CD4-positive, CD25-positive, alpha-beta regulatory T cell (primary cell): ENCODE measurements around the gene ZNF394. TPM values are rescaled to one million over a fixed set of nuclear protein-coding genes. Genes with fewer than 3 reads are reported as not detected.

Experiments
- ATAC-seq, 2 donors: fragments of 150-1000 bp; cut with Tn5 transposase; one replicate each; pipeline ENCODE4 v1.10.0; 2021; ENCODE audit warnings: low read depth in 2 of 2, moderate number of reproducible peaks in 2 of 2, moderate library complexity in 1 of 2
- DNase-seq, 3 donors: peaks; one replicate each; pipeline versions ENCODE4 v3.0.0 to v3.0.0-alpha.2; 2012 to 2022; ENCODE audit warnings: mixed read lengths in 1 of 3
- H3K27ac ChIP-seq: one replicate; pipeline ENCODE4 v1.7.0; 2013; ENCODE audit warnings: mild to moderate bottlenecking, low read length; ENCODE audit not compliant: insufficient read depth, poor library complexity, severe bottlenecking
- H3K27me3 ChIP-seq: one replicate; pipeline ENCODE4 v1.7.0; 2013; ENCODE audit warnings: low read length; ENCODE audit not compliant: control insufficient read depth, insufficient read depth
- H3K36me3 ChIP-seq: one replicate; pipeline ENCODE4 v1.7.0; 2013; ENCODE audit warnings: mild to moderate bottlenecking, low read length, moderate library complexity; ENCODE audit not compliant: control insufficient read depth, insufficient read depth
- H3K4me1 ChIP-seq: 2 replicates; pipeline ENCODE4 v1.7.0; 2013; ENCODE audit warnings: mild to moderate bottlenecking, low read length; ENCODE audit not compliant: insufficient read depth, control insufficient read depth, poor library complexity, severe bottlenecking
- H3K4me3 ChIP-seq: one replicate; pipeline ENCODE4 v1.7.0; 2013; ENCODE audit warnings: low read depth, mild to moderate bottlenecking, low read length, moderate library complexity
- H3K9me3 ChIP-seq, 2 experiments: 1 replicate in 1 of 2; 2 replicates in 1 of 2; pipeline ENCODE4 v1.7.0; 2013; ENCODE audit warnings: low read length in 2 of 2, mild to moderate bottlenecking in 1 of 2, moderate library complexity in 1 of 2; ENCODE audit not compliant: control insufficient read depth in 2 of 2
- H3K27ac Mint-ChIP-seq, 3 donors: one replicate each; pipeline ENCODE4 v1.8.0; 2020 to 2022; ENCODE audit warnings: mild to moderate bottlenecking in 3 of 3, mixed read lengths in 3 of 3, moderate library complexity in 2 of 3
- H3K27me3 Mint-ChIP-seq: one replicate; pipeline ENCODE4 v1.8.0; 2022; ENCODE audit warnings: mild to moderate bottlenecking, mixed read lengths
- H3K36me3 Mint-ChIP-seq: one replicate; pipeline ENCODE4 v1.8.0; 2020; ENCODE audit warnings: mixed read lengths
- H3K4me1 Mint-ChIP-seq, 4 donors: one replicate each; pipeline ENCODE4 v1.8.0; 2020 to 2022; ENCODE audit warnings: mixed read lengths in 4 of 4, mild to moderate bottlenecking in 1 of 4
- H3K4me3 Mint-ChIP-seq, 4 donors: one replicate each; pipeline ENCODE4 v1.8.0; 2020 to 2022; ENCODE audit warnings: mild to moderate bottlenecking in 4 of 4, mixed read lengths in 4 of 4, moderate library complexity in 3 of 4
- H3K9me3 Mint-ChIP-seq, 7 donors: one replicate each; pipeline ENCODE4 v1.8.0; 2020 to 2022; ENCODE audit warnings: mixed read lengths in 7 of 7, mild to moderate bottlenecking in 3 of 7, moderate library complexity in 2 of 7
- polyA plus RNA-seq, 4 donors: library from polyadenylated mRNA; unstranded; fragments of 300-500 nt; fragmentation: Illumina TruSeq; gene quantifications; one replicate each; pipeline ENCODE4 v1.2.3, GENCODE V29; 2021
- total RNA-seq: library from RNA; stranded (reverse); gene quantifications from one replicate; pipeline ENCODE4 v1.2.3, GENCODE V29; 2022

Gene ZNF394
- total and polyA plus RNA-seq, 5 donors from 2014 or later: 53.9 to 224 (median 70.7) TPM

- Mint-ChIP-seq H3K36me3 (peaks cover 31% of the 10 kb centered on the region), H3K9me3 (no peaks in the 10 kb centered on the region), H3K27ac (peak overlapping the region in 1 of 3 donors; percentile 43), H3K27me3 (no peaks in the 10 kb centered on the region), H3K4me3 (no peak overlapping the region), H3K4me1 (peaks cover 0 to 30% (median 17%) of the 10 kb centered on the region in 4 donors)
- Histone ChIP-seq H3K27ac (no peak overlapping the region), H3K4me1 (peaks cover 3% of the 10 kb centered on the region), H3K27me3 (no peaks in the 10 kb centered on the region), H3K36me3 (peaks cover 75% of the 10 kb centered on the region), H3K9me3 (no peaks in the 10 kb centered on the region), H3K4me3 (no peak overlapping the region)
- DNase-seq (no peak), ATAC-seq (no peak)
Measured at GRCh38 chr7:99457650-99458493, 42.2 kb downstream of the ZNF394 start.

GRCh38 chr7:99457050-99457649 lies 42.9 kb downstream of the ZNF394 start:
- H3K4me1 ChIP-seq: no peaks in the 10 kb centered on the region
- no peaks in the 10 kb centered on the region for H3K9me3 ChIP-seq
- ATAC-seq (no peak), DNase-seq (no peak)
- Mint-ChIP-seq H3K27ac (peak overlapping the region in 1 of 3 donors; percentile 73), H3K4me1 (peaks cover 0 to 24% (median 15%) of the 10 kb centered on the region in 4 donors), H3K4me3 (no peak overlapping the region), H3K9me3 (no peaks in the 10 kb centered on the region), H3K36me3 (peaks cover 31% of the 10 kb centered on the region), H3K27me3 (no peaks in the 10 kb centered on the region)
- H3K4me3 ChIP-seq: no peak overlapping the region
- H3K27me3 ChIP-seq: no peaks in the 10 kb centered on the region
- H3K27ac ChIP-seq: no peak overlapping the region
- H3K36me3 ChIP-seq: peaks cover 77% of the 10 kb centered on the region

GRCh38 chr7:99456288-99456687 lies 43.8 kb downstream of the ZNF394 start:
- Histone ChIP-seq H3K4me3 (no peak overlapping the region), H3K9me3 (no peaks in the 10 kb centered on the region), H3K36me3 (peaks cover 79% of the 10 kb centered on the region), H3K27ac (no peak overlapping the region), H3K27me3 (no peaks in the 10 kb centered on the region), H3K4me1 (no peaks in the 10 kb centered on the region)
- DNase-seq (no peak), ATAC-seq (no peak)
- peak overlapping the region in 2 of 3 donors; percentile 20 to 38 for H3K27ac Mint-ChIP-seq
- no peak overlapping the region for H3K4me3 Mint-ChIP-seq
- no peaks in the 10 kb centered on the region for H3K27me3 Mint-ChIP-seq
- peaks cover 31% of the 10 kb centered on the region for H3K36me3 Mint-ChIP-seq
- peaks cover 0 to 22% (median 15%) of the 10 kb centered on the region in 4 donors for H3K4me1 Mint-ChIP-seq
- H3K9me3 Mint-ChIP-seq: no peaks in the 10 kb centered on the region

- Histone ChIP-seq H3K36me3 (peaks cover 81% of the 10 kb centered on the region), H3K27me3 (no peaks in the 10 kb centered on the region), H3K4me3 (no peak overlapping the region), H3K27ac (no peak overlapping the region), H3K4me1 (no peaks in the 10 kb centered on the region), H3K9me3 (no peaks in the 10 kb centered on the region)
- DNase-seq: no peak
- ATAC-seq: no peak
- H3K27me3 Mint-ChIP-seq: no peaks in the 10 kb centered on the region
- peaks cover 0 to 19% (median 15%) of the 10 kb centered on the region in 4 donors for H3K4me1 Mint-ChIP-seq
- peak overlapping the region in 1 of 3 donors; percentile 38 for H3K27ac Mint-ChIP-seq
- no peak overlapping the region for H3K4me3 Mint-ChIP-seq
- H3K9me3 Mint-ChIP-seq: no peaks in the 10 kb centered on the region
- peaks cover 34% of the 10 kb centered on the region for H3K36me3 Mint-ChIP-seq
Measured at GRCh38 chr7:99455874-99456273, 44.2 kb downstream of the ZNF394 start.

- no peak overlapping the region for H3K4me3 Mint-ChIP-seq
- H3K27me3 Mint-ChIP-seq: no peaks in the 10 kb centered on the region
- Histone ChIP-seq H3K4me1 (no peaks in the 10 kb centered on the region), H3K4me3 (no peak overlapping the region), H3K36me3 (peaks cover 75% of the 10 kb centered on the region), H3K27ac (no peak overlapping the region), H3K27me3 (no peaks in the 10 kb centered on the region), H3K9me3 (no peaks in the 10 kb centered on the region)
- DNase-seq: no peak
- no peak for ATAC-seq
- no peaks in the 10 kb centered on the region for H3K9me3 Mint-ChIP-seq
- peaks cover 0 to 4% (median 0%) of the 10 kb centered on the region in 4 donors for H3K4me1 Mint-ChIP-seq
- peaks cover 29% of the 10 kb centered on the region for H3K36me3 Mint-ChIP-seq
- no peak overlapping the region for H3K27ac Mint-ChIP-seq
Measured at GRCh38 chr7:99453105-99453504, 47.0 kb downstream of the ZNF394 start.

- ATAC-seq: no peak
- Mint-ChIP-seq H3K4me1 (peaks cover 0 to 4% (median 0%) of the 10 kb centered on the region in 4 donors), H3K9me3 (no peaks in the 10 kb centered on the region), H3K27me3 (no peaks in the 10 kb centered on the region), H3K27ac (no peak overlapping the region), H3K4me3 (no peak overlapping the region), H3K36me3 (peaks cover 33% of the 10 kb centered on the region)
- no peak overlapping the region for H3K4me3 ChIP-seq
- H3K27ac ChIP-seq: no peak overlapping the region
- H3K9me3 ChIP-seq: no peaks in the 10 kb centered on the region
- H3K4me1 ChIP-seq: no peaks in the 10 kb centered on the region
- DNase-seq: no peak
- H3K27me3 ChIP-seq: no peaks in the 10 kb centered on the region
- peaks cover 75% of the 10 kb centered on the region for H3K36me3 ChIP-seq
Measured at GRCh38 chr7:99452541-99452940, 47.5 kb downstream of the ZNF394 start.

- ATAC-seq (peak in 1 of 2 donors; percentile 18), DNase-seq (no peak)
- no peaks in the 10 kb centered on the region for H3K27me3 ChIP-seq
- H3K27ac ChIP-seq: no peak overlapping the region
- no peaks in the 10 kb centered on the region for H3K9me3 ChIP-seq
- no peak overlapping the region for H3K4me3 ChIP-seq
- no peak overlapping the region for H3K4me3 Mint-ChIP-seq
- no peaks in the 10 kb centered on the region for H3K9me3 Mint-ChIP-seq
- H3K4me1 Mint-ChIP-seq: peaks cover 0 to 4% (median 0%) of the 10 kb centered on the region in 4 donors
- H3K36me3 Mint-ChIP-seq: peaks cover 30% of the 10 kb centered on the region
- peaks cover 70% of the 10 kb centered on the region for H3K36me3 ChIP-seq
- no peak overlapping the region for H3K27ac Mint-ChIP-seq
- no peaks in the 10 kb centered on the region for H3K27me3 Mint-ChIP-seq
- no peaks in the 10 kb centered on the region for H3K4me1 ChIP-seq
Measured at GRCh38 chr7:99451936-99452335, 48.1 kb downstream of the ZNF394 start.
